ENCODE measurements around the gene DSG2. TPM values are rescaled to one million over a fixed set of nuclear protein-coding genes. Genes with fewer than 3 reads are reported as not detected.
"Not testable (repeated sequence)": the region's sequence is repeated elsewhere in the genome, so short reads cannot be mapped to it uniquely, and the experiment has no call there.

Gene DSG2
- total RNA-seq, 1 experiment from 2014 or later: 26.4 TPM

DNA sequence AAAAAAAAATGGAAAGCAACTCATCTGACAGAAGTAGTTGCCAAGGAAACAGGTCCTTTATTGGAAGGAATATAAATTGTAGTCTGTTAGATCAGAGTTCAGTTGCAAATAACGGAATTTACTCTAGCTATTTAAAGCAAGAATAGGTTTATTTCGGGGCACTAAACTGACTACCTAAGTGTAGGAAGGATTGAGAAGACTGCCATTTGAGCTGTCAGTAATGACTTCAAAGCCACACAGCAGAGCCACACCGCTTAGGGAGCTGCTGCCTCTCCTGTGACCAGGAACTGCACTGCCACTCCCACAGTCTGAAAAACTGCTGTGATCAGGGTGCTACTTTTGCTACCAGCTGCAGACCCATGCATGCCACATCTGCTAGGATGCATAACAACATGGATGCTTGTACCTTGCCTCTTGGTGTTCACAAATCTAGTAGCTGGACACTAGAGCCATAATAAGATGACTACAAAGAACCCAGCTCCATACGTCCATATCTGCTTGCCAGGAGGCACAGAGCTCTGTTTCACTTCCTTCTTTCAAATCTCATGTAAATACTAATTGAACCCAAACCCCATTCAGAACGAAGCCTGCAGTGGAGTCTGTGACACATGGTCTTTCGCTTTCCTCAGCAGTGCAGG, 2.2 kb downstream of the DSG2 start:
- no peak for DNase-seq (ENCODE audit: low spot score)

DNA sequence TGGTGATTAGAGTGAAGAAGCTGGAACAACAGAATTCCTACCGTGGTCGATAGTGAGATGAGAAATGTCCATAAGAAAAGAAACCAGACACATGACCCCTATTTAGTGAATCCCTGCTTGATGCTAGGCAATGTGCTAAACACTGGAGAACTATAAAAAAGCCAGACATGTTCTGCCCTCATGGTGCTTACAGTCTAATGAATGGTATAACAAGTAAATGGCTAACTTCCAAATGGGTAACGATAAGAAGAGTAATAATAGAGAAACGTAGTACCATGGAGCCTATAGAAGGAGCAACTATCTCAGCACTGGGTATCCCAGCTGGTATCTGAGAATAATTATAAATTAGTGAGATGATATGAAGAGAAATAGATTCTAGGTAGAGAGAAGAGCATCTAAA, 5.0 kb downstream of the DSG2 start:
- no peak for DNase-seq (ENCODE audit: low spot score)

DNA sequence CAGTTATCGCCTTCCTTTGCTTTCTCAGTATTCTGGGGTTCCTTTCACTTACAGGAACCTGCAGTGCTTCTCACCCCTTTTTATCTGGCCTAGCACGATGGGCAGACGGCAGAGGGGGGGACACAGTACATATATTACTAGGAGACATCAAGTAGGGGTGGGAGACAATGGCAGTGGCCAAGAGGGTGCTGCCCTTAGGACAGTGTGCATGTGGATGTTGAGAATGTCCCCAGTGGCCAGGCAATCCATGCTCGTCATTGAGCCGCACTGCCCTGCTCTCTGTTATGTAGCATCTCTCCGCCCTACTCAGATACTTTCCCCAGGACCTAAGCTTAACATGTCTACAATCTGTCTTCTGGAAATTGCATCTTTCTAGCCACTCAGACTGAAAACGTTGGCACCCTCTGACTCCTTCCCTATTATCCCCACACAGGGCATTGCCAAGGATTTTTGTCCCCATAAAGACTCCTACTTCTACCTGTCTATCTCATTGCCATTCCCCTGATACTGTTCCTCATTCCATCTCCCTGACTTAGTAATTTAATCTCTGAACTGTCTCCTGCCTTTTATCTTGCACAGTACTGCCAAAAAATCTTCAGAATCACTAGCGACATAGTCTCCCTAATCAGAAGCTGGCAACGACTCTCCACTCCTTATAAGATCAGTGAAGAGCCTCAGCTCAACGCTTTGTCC, 6.6 kb downstream of the DSG2 start:
- no peak for DNase-seq (ENCODE audit: low spot score)

DNA sequence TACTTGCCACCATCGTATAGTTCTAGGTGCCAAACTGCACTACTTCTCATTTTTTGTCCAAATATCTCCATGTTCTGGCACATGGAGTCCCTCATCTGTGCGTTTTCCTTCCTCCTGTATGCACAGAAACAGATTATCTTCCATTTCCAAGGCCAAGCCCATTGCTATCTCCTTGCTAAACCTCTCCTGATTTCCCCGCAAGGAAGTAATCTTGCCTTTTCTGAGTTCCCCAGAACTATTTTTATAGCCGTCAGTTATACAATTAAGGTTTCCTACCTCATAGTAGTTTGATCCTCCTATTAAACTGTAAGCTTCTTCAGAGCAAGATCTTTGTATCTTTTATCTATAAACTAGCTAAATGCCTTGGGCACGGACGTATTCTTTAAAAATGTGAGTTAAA, 7.2 kb downstream of the DSG2 start:
- no peak for DNase-seq (ENCODE audit: low spot score)

DNA sequence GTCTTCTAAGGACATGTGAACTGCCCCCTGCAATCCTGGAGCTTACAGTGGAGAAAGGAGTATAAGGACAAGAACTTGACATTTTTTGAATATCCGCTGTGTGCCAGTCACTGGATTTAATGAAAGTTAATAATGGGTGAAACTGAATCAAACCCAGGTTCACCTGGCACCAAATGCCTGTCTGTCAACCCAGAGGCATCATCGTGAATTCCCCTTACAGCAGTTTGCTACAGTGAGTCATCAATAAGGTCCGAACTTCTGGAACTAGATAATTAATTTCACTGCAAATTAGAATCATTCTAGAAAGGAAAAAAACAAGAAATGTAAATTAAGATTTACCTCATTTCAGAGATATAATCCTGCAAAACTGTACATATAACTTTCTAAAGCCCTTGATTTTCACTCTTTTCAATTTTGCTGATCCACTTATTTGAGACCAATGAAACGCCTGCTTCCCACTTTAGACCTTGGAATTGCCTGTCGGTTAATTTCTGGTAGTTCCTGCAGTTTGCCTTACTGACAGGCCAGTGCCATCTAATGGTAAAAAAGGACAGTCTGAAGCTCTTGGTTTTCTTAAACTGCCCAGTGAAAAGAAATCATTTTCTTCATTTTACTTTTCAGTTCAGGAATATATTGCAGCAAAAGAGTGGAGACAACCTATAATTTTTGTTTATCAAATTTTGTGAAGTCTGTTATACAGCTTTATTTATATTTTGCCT, 8.2 kb downstream of the DSG2 start:
- DNase-seq (ENCODE audit: low spot score): no peak

- not testable (repeated sequence) for DNase-seq (ENCODE audit: low spot score)
Measured at GRCh38 chr18:31507124-31507523, 9.1 kb downstream of the DSG2 start.

DNA sequence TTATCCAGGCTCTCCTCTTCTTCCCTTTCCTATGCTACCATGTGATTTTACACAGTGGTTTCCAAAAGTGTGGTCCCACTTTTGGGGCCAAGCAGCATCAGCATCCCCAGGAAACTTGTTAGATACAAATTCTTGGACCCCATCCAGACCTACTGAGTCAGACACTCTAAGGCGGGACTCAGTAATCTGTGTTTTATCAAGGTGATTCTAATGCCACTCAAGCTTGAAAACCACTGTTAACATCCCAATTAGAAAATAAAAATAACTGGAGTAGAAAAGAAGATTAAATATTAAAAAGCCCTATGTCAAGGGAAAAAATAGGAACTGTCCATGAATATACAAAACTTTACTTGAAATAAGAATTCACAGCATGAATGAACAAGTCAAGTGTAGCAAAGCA, 10.8 kb downstream of the DSG2 start:
- DNase-seq (ENCODE audit: low spot score): no peak

- DNase-seq (ENCODE audit: low spot score): no peak
Measured at GRCh38 chr18:31509571-31509970, 11.6 kb downstream of the DSG2 start.

DNA sequence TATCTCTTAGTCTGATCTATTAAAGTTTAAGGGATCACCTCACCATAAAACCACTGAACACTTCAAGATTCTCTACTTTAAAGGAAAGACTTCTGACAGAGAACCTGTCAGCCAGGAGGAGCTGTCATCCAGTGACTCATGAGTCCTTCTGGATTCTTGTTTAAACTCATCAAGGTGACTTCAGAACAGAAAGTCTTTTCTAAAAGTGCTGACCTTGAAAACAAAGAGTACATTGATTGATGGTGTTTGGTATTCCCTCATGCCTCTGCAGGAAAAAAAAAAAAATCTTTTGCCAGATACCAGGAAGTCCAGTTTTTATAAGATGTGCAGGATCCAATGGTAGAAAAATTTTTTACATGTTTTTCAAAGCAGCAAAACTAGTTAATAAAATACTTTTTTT, 12.3 kb downstream of the DSG2 start:
- no peak for DNase-seq (ENCODE audit: low spot score)

GRCh38 chr18:31511098-31511497, 13.1 kb downstream of the DSG2 start:
- DNase-seq (ENCODE audit: low spot score): no peak

GRCh38 chr18:31512203-31512764, 14.3 kb downstream of the DSG2 start:
- peak; percentile 80 for DNase-seq (ENCODE audit: low spot score)

GRCh38 chr18:31513189-31513935, 15.4 kb downstream of the DSG2 start:
- DNase-seq (ENCODE audit: low spot score): peak; percentile 70

DNA sequence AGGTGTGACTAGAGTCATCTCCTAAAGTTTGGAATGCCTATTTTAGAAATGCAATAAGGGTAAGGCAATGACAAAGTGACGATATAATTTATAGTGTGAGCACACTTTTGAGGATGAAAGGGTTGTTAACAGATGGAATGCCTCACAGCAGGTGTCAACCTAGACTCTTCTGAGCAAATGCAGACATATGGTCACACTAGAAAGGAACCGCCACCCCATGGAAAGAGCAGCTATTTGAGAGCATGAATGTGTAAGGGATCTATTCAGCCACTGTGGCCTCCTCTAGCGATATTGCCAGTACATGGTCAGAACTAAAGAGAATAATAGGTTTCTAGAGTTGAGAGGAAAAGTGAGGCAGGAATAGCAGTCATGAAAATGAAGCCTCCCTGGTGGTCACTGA, 18.5 kb downstream of the DSG2 start:
- no peak for DNase-seq (ENCODE audit: low spot score)

GRCh38 chr18:31526374-31526773, 28.4 kb downstream of the DSG2 start:
- DNase-seq (ENCODE audit: low spot score): no peak

DNA sequence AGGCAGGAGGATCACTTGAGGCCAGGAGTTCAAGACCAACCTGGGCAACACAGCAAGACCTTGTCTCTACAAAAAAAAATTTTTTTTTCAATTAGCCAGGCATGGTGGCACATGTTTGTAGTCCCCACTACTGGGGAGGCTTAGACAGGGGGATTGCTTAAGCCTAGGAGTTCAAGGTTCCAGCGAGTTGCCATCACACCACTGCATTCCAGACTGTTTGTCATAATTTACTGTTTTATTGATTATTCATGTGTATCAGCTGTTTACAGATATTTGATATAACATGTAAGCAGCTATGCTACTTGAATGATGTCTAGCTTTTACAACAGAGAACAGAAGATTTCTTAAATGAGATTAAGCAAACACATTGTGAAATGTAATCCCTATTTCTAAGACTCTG, 35.3 kb downstream of the DSG2 start:
- no peak for DNase-seq (ENCODE audit: low spot score)

- DNase-seq (ENCODE audit: low spot score): no peak
Measured at GRCh38 chr18:31538837-31539236, 40.9 kb downstream of the DSG2 start.

DNA sequence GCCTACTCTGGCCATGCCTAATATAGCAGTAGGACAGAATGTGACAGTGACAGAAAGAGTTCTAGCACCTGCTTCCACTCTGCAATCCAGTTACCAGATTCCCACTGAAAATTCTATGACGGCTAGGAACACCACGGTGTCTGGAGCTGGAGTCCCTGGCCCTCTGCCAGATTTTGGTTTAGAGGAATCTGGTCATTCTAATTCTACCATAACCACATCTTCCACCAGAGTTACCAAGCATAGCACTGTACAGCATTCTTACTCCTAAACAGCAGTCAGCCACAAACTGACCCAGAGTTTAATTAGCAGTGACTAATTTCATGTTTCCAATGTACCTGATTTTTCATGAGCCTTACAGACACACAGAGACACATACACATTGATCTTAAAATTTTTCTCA, 48.5 kb downstream of the DSG2 start:
- peak; percentile 21 for DNase-seq (ENCODE audit: low spot score)

DNA sequence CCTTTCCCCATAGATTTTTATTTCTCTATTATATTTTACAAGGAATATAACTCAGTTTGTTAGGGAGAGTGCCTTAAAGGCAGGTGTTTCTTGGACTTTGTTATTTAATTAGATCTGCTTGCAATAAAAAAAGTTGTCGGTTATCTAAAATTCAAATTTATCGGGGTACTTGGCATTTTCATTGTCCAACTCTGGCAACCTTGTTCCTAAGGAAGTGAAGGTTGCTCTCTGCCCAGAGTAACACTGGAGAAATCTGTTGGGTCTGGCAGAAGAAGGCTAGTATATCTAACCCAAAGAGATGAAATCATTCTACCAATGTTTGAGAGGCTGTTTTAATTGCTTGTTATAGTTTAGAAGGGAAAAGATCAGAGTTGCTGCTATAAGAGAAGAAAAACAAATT, 50.9 kb downstream of the DSG2 start:
- no peak for DNase-seq (ENCODE audit: low spot score)

- no peak for DNase-seq (ENCODE audit: low spot score)
Measured at GRCh38 chr18:31549416-31549815, 51.4 kb downstream of the DSG2 start.

DNA sequence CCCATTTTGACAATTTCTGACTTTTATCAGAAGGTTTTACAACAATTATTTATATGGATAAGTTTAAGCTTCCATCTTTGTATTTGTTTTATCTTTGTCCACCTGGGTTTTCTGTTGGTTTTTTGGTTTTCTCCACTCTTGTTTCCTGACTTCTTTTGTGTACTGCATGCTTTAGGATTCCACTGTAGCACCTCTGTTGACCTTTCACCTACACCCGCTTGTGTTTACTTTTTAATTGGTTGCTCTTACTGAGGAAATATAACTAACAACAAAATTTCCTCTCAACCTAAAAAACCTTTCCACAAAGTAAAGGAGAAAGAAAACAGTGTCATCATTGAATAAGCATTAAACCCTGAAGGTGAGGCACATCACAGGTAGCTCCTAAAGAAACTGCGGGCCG, 53.9 kb downstream of the DSG2 start:
- DNase-seq (ENCODE audit: low spot score): no peak

DNA sequence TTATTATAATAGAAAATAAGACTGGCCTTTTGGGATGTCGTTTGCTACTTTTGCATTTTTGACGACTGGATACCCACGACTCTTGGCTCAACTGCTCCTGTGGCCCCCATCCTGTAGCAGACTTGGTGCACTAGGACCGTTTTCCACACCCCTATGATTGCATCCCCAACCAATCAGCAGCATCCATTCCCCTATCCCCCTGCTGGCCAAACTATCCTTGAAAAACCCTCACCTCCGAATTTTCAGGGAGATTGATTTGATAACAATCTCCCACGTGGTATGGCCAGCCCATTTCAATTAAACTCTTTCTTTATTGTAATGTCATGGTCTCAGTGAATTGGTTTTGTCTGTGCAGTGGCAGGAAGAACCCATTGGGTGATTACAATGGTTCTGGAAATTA, 55.8 kb downstream of the DSG2 start:
- no peak for DNase-seq (ENCODE audit: low spot score)

GRCh38 chr18:31554776-31555175, 56.8 kb downstream of the DSG2 start:
- DNase-seq (ENCODE audit: low spot score): no peak
